GM21423 (cell line): ENCODE results near the gene RHOC.

ENCODE experiments used
- ATAC-seq: cut with Tn5 transposase; IDR thresholded peaks from one replicate; pipeline ENCODE4 v1.9.1; 2021; ENCODE audit warnings: mild to moderate bottlenecking, moderate library complexity; ENCODE audit not compliant: unreplicated experiment

RHOC gene

DNA sequence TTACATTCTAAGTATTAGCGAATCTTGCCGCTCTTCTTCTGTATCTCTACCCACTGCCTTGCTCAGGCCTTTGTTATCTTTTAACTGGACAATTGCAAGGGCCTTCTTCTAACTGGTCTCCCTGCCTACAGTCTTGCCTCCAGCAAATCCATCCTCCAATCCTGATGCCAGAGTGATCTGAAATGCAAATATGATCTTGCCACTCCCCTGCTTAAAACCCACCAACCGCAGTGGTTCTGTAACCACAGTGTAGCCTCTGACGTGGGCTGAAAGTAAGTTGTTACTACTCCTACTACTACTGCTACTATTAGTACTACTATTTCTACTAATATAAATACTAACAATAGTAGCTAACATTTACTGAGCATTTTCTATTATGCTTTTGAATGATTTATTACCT lies 20.1 kb downstream of the RHOC start:
- ATAC-seq: no peak

DNA sequence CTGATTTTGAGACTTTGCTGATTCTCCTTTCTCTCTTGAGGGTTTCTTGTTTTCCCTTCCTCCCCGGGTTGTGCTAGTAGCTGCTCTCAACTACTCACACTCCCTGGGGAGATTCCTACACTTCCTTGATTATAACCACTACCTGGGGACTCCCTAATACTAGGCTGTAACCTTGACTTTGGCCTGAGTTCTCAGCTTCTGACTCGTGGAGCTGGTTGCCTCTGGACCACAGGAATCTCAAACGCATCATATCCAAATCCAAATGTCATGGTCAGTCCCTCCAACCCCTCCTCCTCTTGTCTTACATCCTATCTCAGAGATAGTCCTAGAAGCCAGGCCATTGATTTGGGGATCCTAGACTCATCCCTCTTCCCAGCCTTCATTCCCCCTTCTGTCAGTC lies 20.5 kb downstream of the RHOC start:
- ATAC-seq: no peak

DNA sequence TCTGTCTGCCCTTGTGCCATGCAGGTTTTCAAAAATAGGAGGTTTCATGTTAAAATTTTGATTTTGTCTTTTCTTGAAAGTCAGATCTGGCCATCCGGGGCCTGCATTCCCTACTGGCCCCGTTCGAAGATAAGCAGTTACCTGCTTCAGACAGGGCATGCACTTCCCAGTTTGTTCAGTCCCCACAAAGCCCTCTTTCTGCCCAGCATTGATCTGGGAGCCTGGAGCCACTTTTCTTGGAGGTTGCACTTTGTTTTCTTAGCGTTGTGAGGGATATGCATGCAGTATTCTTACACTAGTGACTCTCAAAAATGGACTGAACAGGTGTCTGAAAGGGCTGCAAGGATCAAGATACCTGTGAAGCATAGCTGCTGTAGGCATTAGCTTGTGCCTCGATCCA lies 21.0 kb downstream of the RHOC start:
- no peak for ATAC-seq

DNA sequence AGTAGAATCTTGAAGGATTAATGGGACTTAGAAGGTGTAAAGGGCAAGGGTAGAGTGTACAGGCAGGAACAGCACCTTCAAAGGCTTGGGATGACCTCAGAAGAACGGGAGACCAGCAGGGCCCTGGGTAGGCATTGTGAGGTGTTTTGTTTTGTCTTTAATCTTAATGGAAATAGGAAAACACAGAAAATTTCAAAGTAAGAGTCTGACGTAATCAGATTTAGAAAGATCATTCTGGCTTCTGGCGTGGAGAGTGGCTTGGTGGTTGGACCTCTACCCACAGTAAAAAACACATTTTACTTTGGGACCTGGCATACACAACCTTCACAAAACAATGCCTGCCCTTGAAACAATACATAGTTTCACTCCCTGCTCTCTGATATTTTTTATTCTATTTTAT lies 28.3 kb downstream of the RHOC start:
- no peak for ATAC-seq

DNA sequence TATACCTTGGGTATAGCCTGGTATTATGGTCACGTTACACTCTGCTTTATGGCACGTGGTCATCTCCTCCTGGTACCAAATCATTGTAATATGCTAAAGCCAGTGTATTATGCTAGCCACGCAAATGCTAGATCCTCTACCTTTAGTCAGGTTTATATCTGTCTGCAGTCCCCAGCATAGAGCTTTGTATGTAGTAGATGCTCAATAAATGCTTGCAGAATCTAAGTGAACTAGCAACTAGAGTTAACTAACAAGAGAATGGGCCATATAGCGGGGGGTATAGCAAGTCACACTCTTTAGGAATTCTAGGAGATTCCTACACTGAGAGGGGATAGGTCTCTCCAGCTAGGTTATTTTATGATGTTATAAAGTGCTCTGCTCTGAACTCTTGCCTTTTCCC lies 29.4 kb downstream of the RHOC start:
- no peak for ATAC-seq

DNA sequence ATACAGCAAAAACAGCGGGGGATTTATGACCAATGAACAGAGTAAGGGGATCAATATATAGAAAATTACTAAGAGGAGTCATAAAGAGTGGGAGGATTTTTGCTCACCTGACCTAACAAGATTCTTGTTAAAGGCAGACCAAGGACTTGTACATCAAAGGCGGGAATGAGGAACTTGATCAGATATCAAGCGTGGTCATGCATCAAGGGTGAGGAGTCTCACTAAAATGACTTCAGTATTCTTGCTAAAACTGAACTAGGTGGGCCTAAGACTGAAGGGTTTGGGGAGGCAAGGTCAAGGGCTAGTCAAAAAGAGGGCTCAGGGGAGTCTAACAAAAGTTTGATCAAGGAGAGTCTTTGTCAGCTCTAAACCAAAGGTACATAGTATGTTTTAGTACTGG lies 30.4 kb downstream of the RHOC start:
- ATAC-seq: no peak

DNA sequence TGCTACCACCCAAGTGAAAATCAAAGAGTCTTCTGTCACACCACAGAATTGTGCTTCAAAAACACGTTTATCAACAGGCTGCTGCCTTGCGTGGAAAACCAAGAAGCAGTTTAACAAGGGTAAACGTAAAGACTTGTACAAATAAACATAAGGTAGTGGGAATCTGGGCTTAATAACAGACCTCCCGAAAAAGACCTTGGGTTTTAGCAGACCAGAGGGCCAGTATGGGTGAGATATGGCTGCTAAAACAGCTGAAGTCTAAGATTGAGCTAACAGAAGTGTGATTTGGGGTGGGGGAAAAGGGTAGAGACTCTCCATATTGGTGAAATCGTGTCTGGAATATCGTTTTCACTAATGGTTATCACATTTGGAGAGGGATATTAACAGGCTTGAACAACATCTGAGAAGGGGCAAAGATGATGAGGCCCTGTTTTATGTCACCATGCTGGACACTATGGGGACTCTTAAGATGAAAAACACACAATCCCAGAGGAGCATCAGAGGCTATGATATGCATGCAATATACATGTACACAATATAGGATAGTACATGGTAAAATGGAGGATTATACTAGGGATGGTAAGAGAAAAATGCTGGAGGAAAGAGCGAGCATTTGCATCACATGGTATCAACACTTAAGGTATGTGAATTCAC lies 31.1 kb downstream of the RHOC start:
- no peak for ATAC-seq

DNA sequence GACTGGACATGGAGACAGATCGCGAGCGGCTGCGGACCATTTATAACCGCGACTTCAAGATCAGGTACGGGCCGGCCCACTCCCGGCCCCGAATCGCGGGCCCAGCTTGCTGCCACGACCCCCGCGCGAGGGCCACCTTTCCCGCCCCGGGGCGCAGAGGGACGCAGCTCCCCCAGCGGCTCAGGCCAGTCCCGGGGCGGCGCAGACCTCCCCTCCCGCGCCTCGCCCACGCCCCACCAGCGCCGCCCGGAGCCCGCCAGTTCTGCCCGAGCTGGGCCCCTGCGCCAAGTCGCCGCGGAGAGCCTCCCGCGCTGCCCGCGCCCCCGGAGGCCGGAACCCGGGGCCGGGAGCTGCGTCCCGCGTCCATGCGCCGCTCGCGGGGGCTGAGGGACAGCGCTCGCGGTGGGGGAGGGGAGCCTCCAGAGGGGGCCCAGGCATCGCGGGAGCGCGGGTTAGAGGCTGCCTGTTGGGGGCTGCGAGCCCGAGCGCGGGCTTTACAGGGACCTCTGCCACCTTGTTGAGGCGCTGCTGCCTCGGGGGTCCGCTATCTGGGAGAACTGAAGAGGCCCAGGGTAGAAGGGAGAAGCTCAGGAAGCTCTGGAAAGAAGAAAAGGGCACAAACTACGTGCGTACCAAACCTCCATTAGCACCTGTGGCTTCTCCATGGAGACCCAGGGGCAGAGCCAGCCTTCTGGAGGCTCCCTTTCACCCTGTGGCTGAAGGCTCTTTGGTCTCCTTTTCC lies 31.8 kb downstream of the RHOC start:
- peak; percentile 34 for ATAC-seq

DNA sequence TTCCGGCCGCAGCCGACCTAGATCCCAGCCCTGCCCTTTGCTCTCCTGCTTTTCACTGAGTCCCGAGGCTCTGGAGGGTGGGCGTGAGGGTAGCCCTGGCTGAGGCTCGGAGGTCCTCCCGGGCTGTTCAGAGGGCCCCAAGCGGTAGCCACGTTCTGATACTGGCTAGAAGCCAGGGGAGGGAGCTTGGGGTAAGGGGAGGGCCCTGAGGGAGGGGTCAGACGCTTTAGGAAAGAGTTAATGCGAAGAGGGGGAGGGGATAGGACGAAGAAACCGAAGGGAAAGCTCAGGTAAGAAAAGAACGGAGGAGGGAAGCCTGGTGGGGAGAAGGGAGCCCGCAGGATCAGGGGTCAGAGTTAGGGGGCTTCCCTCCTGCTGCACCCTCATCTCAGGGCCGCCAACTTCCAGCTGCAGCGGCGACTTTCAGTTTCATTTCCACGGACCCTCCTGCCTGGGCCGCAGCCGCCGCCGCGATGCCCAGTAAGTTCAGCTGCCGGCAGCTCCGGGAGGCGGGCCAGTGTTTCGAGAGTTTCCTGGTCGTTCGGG lies 32.4 kb downstream of the RHOC start, which contains the start of gene MOV10:
MOV10 (plus strand) TSS at position 220 of the 546 bp plus-strand sequence; CDS start at position 474, 254 bp downstream.
- peak; percentile 56 for ATAC-seq

DNA sequence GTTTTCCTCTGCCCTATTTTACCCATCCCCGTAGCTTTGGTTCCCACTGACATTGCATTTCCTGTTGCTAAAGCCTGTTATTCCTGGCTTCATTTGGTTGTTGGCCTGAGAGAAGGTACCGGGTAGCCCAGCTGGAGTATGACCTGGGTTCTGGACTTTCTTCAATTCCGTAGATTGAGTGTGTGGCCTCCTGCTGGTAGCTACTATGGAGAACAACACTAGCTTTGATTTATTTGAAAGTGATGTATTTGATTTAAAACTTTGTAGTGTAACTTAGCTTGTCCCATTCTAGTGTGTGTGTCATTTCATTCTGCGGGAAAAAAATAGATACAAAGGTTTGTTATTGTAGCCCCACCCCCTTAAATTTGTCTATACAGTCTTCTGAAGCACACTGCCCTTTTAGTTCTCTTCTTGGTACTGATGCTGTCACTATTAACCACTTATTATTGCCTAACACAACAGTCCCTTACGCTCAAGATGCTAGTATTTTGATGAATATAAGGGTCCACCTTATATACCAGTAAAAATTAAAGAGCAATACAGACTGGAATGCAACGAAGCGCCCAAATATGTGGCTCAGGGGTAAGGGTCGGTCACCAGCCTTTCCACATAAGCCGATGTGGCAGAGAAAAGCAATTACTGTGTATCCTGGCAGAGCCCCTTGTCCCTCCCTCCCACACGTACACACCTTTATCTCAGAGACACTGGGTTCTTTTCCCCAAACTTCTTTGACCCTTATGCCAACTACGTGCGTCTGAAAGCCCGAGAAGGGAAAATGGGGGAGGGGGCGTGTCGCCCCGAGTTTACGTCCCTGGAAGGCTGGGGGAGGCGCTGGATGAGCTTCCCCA lies 33.1 kb downstream of the RHOC start:
- peak; percentile 8 for ATAC-seq

DNA sequence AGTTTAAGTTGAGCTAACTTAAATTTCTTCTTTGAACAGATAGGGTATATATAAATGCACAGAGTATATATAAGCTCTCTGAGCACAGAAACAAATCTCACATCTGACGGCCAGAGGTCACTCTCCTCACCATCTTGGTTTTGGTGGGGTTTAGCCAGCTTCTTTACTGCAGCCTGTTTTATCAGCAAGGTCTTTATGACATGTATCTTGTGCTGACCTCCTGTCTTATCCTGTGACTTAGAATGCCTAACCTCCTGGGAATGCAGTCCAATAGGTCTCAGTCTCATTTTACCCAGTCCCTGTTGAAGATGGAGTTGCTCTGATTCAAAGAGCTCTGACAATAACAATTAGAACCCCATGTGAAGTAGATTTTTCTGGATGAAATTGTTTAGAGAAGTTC lies 34.1 kb downstream of the RHOC start:
- no peak for ATAC-seq

DNA sequence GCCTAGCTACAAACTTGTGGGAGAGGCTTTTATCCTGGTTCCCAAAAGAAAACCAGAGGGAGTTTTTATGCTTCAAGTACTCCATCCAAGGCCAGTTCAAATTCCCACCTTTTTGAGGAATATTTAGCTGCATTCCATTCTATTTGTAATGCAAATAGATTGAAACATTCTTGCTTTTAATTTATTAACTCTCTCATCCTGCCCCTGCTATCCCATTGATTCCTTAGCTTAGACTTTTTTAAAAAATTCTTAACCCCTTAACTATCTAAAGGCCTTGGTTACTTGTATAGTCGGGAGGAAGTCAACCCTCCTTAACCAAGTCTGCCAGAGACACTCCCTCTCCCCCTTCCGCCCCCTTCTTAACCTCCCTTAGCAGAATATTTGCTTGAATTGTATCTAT lies 34.9 kb downstream of the RHOC start:
- no peak for ATAC-seq

DNA sequence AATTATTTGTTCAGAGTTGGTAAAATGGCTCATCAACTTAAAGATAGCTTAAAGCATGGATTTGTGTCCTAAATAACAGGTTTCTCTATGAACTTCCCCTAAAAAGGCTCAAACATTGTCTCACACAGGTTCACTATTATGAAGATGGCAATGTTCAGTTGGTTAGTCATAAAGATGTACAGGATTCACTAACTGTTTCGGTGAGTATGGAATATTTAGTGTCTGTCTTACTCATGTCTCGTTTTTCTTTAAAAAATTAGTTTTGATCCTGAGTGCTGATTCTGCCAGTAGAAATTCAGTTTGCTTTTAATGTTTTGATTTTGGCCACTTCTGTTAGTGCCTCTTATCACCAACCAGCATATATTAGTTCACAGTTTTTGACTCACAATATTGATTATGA lies 40.0 kb downstream of the RHOC start:
- no peak for ATAC-seq

DNA sequence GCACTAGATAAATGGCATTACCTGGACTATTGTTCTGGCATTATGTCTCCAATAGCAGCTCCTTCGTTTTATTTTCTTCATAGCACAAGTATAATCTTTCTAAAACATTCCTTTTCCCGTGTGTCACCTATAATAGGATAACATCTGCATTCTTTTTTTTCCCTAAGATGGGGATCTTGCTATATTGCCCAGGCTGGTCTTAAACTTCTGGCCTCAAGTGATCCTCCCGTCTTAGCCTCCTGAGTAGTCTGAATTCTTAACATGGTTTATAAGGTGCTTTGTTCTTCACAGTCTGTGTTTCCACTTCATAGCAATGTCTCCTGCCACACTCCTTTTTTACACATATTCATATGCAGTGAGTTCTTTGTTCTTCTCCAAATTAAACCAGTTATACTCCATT lies 41.1 kb downstream of the RHOC start:
- ATAC-seq: no peak

DNA sequence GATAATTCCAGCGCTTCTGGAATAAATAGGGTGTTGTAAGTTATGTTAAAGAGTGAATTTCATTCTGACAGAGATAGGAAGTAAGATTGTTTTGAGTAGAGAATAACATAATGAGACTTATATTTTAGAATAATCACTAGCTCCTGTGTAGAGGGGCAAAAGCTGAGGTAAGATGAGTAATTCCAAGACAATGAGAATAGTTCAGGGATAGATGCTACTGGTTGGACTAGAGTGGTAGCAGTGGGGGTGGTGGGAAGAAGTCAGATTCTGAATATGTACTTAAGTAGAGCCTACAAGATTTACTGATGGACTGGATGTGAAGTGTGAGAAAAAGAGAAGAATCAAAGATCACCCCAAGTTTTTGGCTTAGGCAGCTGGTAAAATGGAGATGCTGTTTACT lies 55.7 kb downstream of the RHOC start:
- ATAC-seq: no peak
